22Rv1 (cell line): ENCODE data around the gene NSUN7.
A peak's percentile ranks its signal among the peaks of the same experiment; 100 is the strongest.
"Not testable (repeated sequence)": the region's sequence is repeated elsewhere in the genome, so short reads cannot be mapped to it uniquely, and the experiment has no call there.

Experiments used
- H3K27ac ChIP-seq: fragments of 450-650 bp; 2 replicates; pipeline ENCODE4 v1.5.1; 2017
- ZFX ChIP-seq: fragments of 450-650 bp; IDR thresholded peaks from 2 replicates; pipeline ENCODE4 v1.6.1; 2017; ENCODE audit warnings: antibody characterized with exemption, borderline replicate concordance
- TF ChIP-seq, protein P1 (sequence below): fragments of 450-650 bp; IDR thresholded peaks from 2 replicates; pipeline ENCODE4 v1.5.1; 2017; ENCODE audit warnings: mild to moderate bottlenecking

NSUN7 gene, protein sequence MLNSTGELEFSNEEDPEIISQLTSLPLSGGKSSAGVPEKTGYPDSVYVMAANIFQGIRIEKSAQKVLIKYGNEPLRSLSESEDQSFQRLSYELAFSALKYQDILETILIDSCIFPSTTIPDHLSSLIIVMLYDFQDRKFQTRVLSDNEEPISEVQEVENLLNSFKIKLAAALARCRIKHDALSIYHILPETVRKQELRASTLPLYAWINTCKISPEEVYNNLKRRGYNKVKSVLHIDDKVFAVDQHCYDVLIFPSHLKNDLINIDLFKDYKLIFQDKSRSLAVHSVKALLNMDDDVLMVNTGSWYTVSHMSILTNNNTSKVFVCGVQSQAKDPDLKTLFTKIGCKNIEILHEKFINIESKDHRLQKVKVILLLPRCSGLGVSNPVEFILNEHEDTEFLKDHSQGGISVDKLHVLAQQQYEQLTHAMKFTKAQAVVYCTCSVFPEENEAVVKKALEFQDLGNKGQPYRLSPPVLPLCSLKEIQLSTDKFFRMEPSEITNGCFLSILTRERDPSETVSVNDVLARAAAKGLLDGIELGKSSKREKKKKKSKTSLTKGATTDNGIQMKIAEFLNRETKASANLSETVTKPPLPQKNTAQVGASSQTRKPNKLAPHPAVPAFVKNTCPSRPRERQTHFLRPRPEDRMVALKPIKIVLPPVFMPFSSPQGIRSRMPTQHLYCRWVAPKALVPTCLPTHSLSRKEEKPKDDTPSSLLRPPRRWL

DNA sequence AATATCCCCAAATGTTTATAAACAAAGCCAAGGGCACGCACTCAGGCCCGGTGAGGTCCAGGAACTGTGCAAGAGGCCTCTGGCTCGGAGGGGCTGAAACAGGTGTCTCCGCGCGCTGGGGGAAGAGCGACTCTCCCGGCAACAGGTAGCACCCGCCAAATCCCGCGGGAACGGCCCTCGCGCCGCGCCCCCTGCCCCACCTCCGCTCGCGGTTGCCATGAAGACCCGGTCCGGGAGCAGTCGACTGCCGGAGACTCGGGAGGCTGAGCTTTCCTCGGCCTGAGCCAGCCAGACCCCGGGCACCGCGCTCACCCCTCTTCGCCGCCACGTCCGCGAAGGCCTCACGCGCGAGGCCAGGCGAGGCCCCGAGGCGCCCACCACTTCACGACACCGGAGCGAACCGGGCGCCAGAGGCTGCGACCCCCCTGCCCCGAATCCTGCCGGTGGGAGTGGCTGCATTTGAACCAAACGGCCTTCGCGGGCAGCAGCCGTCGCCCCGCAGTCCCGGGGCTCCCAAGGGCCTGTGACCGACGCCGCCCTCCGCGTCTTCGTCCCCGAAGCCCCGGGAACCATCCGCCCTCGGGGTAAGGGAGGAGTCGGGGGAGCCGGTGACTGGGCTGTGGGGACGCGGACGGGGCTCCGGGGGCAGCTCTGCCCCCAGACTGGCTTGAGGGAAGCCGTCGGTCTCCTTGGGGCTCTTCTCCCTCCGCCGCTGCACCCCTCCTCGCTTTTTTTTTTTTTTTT lies at the start of gene NSUN7:
TSS of gene NSUN7 (plus strand) at position 239 of the 744 bp plus-strand sequence. CDS start 739 bp downstream, outside the sequence.
- TF ChIP-seq, protein P1, sequence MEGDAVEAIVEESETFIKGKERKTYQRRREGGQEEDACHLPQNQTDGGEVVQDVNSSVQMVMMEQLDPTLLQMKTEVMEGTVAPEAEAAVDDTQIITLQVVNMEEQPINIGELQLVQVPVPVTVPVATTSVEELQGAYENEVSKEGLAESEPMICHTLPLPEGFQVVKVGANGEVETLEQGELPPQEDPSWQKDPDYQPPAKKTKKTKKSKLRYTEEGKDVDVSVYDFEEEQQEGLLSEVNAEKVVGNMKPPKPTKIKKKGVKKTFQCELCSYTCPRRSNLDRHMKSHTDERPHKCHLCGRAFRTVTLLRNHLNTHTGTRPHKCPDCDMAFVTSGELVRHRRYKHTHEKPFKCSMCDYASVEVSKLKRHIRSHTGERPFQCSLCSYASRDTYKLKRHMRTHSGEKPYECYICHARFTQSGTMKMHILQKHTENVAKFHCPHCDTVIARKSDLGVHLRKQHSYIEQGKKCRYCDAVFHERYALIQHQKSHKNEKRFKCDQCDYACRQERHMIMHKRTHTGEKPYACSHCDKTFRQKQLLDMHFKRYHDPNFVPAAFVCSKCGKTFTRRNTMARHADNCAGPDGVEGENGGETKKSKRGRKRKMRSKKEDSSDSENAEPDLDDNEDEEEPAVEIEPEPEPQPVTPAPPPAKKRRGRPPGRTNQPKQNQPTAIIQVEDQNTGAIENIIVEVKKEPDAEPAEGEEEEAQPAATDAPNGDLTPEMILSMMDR: no peak
- no peak for TF ChIP-seq ZFX
- H3K27ac ChIP-seq: no peak within 1 kb of the TSS

DNA sequence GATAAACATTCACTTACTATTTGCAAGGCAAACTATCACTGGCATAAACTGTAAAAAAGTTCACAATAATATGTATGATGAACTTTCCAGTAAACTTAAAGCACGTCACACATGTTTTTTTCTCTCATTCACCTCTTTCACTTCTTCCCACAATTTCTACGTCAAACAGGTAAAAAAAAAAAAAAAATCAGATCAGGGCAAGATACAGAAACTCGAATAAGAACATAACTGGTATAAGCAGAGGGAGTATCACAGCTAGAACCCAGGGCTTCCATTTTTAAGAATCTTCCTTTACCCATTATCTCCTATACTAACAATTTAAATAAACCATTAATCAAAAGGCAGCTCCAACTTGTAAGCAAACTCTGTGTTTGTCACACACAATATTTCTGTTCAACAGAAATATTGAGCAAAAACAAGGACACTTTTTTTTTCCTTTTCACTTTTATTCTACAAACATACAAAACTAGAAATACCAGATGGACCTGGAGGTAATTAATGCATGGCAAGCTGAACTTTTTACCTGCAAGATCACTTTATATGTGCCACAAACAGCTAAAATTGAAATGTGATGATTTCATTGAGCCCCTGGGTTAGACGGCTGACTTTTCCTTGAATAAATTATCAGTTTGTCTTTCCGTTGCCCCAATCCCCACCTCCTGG lies 47.5 kb upstream of the NSUN7 start:
- no peak for TF ChIP-seq ZFX
- TF ChIP-seq, protein P1: no peak
- H3K27ac ChIP-seq: peak overlapping the region; percentile 30; the same call in 1 of the 2 replicates

DNA sequence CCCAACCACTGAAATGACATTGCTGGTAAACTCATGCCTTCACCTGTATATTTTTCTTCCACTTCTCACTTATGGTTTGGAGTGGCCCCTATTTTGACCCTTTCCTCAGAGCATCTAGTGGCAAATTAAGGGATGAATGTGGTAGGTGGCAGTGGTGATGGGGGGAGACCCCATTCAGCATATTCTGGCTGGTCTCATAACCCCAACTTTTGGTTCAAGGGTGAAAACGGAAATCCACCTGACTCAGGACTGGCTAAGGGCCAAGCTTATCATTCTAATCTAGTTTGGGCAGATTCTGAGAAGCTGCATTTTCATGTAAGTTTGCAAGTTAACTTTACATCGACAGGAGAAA lies 47.0 kb upstream of the NSUN7 start:
- H3K27ac ChIP-seq: no peak overlapping the region
- TF ChIP-seq, protein P1: no peak
- TF ChIP-seq ZFX: no peak

DNA sequence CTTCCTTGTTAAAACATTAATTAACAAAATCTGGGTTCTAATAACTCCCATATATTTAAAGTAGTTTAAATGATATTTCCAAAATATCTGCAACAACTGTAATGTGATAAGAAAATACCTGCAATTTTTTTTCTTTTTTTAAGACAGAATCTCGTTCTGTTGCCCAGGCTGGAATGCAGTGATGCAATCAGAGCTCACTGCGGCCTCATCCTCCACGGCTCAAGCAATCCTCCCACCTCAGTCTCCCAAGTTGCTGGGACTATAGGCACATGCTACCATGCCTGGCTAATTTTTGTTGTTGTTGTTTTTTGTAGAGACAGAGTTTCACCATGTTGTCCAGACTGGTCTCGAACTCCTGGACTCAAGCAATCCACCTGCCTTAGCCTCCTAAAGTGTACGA lies 45.7 kb upstream of the NSUN7 start:
- TF ChIP-seq, protein P1: no peak
- no peak for TF ChIP-seq ZFX
- H3K27ac ChIP-seq: no peak overlapping the region

DNA sequence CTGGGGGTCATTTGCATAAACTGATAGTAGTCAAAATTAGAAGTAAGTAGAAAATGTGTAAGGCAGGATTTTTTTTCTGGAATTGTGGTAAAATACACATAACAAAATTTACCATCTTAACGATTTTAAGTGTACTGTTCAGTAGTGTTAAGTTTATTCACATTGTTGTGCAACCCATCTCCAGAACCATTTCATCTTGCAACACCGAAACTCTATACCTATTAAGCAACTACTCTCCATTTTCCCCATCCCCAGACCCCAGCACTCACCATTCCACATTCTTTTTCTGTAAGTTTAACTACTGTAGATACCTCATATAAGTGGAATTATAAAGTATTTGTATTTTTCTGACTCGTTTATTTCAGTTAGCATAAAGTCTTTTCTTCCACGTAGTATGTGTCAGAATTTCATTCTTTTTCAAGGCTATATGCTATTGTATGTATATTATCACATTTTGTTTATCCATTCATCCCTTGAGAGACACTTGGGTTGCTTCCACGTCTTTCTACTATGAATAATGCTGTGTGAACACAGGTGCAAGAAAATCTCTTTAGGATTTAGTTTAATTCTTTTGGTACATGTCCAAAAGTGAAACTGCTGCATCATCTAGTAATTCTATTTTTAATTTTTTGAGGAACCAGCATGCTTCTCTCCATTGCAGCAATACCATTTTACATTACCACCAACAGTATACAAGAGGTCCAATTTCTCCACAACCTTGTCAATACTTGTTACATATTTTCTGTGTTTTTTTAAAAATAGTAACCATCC lies 39.1 kb upstream of the NSUN7 start:
- TF ChIP-seq ZFX: no peak
- TF ChIP-seq, protein P1: no peak
- no peak overlapping the region for H3K27ac ChIP-seq

DNA sequence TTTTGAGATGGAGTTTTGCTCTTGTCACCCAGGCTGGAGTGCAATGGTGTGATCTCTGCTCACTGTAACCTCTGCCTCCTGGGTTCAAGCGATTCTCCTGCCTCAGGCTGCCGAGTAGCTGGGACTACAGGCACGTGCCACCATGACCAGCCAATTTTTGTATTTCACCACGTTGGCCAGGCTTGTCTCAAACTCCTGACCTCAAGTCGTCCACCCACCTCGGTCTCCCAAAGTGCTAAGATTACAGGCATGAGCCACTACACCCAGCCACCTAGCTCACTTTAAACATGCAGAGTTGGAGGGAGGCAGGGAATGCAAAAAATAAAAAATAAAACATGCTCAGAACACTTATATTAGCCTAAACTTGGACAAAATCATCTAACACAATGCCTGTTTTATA lies 36.8 kb upstream of the NSUN7 start:
- H3K27ac ChIP-seq: not testable (repeated sequence)

DNA sequence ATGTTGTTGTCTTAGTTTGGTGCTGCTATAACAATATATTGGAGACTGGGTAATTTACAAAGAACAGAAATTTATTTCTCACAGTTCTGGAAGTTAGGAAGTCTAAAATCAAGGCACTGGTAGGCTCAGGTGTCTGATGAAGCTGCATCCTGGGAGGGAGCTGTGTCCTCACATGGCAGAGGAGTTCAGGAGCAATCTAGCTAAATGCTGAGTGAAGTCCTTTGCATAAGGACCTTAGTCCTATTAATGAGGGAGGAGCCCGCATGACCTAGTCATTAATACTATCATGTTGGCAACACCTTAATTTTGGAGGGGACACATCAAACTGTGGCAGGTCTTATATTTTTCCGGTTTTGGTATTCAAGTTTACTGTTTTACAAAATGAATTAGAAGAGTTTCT lies 36.0 kb upstream of the NSUN7 start:
- H3K27ac ChIP-seq: no peak overlapping the region
- TF ChIP-seq, protein P1: no peak
- no peak for TF ChIP-seq ZFX
